CD4-positive, alpha-beta T cell treated with Interleukin-17A for 4 hours (primary cell): ENCODE data around the gene ATXN10.

Experiments used
- DNase-seq: peaks from one replicate; pipeline ENCODE4 v3.0.0-alpha.2; 2020; ENCODE audit warnings: mixed read lengths

The ATXN10 gene

DNA sequence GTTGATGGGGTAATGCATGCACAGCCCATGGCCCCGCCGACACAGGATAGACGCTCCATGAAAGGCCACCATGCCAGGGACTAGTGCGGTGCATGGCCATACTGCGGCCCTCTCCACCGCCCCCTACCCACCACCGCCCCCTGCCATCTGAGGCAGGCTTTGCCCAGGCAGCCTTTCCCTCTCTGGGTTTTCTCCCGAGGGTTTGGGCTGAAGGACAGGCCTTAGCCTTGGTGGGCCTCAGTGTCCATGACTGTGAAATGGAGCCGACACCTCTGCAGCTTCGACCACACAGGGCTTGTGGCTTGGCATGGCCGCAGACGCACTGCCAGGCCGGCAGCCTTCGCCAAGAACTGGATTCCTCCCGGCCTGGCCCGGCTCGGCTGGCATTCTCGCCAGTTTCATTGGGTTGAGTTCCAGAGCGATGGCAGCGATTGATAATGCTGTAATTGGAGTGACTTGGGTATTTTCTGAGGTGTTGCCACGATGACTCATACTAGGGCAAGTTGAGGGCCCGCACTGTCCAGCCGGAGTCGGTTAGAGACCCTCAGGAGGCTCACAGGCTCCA lies 194.0 kb downstream of the ATXN10 start:
- no peak for DNase-seq

DNA sequence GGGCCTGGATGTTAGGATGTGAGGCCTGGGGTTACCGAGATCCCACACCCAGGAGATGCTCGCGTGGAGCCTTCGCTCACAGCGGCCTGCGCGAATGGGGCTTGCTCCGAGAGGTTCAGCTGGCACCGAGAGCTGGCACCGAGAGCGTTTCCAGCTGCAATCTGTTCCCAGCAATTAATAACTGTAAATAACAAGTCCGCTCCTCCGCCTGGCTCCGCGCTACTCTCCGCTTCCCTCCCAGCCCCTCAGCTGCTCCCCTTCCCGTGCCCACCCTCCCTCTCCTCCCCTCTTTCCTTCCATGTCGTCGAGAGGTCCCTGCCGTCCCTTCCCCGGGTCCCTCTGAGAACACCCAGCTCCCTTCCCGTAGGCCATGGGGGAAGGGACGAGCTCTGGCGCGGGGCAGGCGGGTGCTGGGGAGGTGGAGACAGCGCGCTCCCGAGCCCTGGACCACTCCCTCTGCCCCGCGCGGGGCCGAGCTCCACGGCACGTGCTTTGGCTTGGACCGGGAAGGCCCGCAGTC lies 194.6 kb downstream of the ATXN10 start:
- no peak for DNase-seq

DNA sequence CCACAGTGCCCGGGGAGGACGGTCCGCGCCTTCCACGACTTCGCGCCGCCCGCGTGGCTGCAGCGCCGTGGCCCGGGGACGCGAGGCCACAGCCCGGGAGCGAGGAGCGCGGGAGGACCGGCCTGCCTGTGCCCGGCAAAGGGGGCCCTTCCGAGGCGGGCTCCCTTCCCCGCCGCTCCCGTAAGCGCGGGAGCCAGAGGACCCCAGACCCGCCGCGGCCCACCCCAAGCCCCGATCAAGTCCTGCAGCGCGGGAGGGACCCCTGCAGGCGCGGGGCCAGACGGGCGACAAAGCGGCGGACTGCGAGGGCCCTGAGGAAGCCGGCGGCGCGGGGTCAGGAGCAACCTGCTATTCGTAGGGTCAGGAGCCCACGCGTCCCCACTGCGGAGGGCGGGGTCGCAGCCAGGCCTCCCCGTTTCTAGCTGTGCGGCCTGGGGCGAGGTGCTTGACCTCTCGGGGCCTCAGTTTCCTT lies 195.0 kb downstream of the ATXN10 start:
- no peak for DNase-seq

DNA sequence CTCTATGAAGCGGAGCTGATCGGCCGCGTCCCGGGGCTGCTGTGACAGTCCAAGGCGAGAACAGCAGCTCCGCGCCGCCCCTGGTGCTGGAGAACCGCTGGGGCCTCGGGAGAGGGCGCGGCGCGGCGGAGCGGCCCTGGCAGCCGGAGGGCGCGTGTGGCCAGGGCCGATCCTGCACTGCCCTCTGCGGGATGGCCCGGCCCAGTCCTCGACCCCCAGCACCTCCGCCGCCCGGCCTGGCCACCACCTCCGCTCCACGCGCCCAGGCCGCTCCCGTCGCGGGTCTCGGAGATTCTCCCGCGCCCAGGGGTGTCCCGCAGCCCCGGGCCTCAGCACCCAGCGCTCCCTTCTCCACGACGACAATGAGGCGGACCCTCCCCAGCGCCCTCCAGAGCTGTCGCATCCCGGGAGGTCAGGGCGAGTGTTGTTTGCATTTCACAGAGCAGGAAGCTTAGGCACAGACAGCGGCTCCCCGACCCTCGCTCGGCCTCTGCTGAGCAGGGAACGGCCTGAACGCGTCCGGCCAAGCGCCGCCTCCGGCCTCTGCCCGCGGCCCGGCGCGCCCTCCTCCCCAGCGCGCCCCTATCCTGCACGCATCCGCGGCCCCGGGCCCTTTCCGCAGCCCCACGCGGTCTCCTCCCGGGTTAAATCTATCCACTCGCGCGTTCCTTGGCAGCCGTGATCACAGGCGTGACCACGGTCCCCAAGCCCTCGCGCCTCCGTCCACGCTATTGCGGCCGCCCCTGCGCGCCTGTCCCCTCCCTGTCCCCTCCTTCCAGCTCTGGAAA lies 195.7 kb downstream of the ATXN10 start:
- DNase-seq, result no peak

DNA sequence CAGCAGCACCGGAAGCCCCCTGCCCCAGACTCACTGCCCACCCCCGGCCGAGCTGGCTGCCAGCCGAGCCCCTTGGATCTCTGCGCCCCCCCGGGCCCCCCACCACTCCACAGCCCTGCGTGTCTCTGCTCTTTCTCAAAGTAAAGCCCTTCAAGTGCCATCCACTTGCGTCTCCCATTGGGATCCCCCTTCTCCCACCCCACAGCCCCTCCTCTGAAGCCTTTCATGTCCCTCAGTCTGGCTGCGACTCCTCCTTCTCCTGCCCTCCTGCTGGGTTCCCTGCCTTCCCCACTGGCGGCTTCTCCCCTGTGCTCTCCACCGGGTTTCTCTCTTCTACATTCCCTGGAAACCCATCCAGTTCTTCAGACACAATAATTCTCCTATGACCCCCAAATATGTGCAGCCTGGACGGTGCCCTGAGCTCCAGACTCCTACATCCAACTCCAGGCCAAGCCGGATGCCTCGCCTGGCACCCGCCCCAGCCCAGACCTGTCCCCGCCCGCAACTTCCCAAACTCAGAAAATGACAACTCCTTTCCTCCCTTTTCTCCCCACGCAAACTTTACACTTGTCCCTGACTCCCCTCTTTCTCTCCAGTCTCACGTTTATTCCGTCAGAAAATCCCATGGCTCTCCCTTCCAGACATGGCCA lies 196.4 kb downstream of the ATXN10 start:
- DNase-seq, result no peak

DNA sequence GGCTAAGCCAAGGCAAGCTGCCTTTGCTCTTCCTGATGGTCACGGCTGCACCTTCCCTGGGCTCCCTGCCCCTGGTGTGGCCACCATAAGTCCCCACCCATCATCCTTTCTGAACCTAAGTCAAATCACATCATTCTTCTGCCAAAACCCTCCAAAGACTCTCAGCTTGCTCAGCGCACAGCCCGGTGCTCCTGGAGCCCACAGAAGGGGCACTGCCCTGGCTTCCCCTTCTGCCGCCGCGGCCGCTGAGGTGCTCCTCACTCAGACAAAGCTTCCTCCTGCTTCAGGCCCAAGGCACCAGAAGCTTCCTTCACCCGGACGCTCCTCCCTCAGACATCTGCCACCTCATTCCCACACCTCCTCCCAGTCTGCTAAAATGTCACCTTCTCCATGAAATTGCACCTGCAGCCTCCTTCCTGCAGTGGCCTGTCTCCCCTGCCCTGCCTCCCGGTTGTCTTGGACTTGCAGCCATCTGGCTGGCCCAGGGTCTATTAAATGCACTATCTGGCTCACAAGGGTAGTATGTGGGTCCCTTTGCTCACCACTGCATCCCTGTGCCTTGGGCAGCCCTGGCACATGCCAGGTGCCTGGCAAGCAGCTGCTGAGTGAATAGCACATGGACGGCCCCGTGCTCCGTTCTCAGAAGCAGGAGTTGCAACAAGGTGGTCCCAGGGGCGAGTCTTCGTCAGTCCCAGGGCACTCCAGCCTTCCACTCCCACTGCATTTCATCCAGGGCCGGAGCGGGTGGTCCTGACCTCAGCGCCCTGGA lies 197.1 kb downstream of the ATXN10 start:
- DNase-seq, result no peak

DNA sequence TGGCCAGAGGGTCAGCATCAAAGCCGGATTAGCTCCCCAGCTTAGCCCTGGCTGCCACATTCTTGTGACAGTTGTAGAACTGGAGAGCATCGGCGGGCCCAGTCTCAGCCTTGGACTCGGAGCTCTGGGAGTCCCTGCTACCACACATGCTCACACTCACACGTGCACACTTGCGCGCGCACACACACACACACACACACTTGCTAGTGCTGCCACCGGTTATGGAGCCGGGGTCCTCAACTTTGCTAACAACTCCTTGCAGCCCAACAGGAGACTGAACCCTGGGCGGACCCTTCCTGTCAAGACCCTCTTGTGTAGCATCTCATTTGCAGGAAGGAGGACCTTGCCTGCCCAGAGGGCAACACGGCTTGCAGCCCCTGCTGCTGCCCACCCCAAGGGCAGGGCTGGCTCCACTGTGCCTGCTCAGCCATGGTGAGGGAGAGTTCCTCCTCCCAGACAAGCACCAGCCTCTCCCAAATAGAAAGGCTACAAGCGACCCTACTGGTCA lies 197.8 kb downstream of the ATXN10 start:
- no peak for DNase-seq

DNA sequence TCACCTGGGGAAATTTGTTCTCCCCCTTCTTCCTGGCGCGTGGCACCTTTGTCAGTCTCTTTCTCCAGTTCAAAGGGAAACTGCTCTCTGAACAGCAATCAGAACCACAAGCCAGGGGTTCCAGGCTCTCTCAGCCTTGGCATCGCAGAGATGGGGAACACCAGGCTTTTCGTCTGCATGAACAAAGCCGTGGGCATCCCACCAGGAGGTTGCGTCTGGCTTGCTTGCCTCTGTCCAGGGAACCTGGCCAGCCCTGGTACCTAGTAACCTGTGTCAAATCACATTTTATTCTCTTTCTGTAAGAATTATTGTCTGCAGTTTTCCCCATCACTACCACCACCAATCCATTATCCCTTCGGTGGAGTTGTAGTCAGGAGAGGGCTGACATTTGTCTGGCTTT lies 198.4 kb downstream of the ATXN10 start:
- DNase-seq, result no peak

DNA sequence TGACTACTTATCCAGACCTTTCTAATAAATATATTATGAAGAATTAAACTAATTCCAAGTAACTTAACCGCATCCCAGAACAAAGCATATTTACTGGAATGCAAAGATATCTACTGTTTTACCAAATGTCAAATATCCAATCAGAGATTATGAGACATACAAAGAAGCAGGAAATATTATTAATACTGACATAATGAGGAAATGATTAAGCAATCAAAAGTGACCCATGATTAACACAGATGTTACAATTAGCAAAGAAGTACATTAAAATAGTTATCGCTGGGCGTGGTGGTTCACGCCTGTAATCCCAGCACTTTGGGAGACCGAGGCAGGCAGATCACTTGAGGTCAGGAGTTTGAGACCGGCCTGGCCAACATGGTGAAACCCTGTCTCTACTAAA lies 200.1 kb downstream of the ATXN10 start:
- no peak for DNase-seq

DNA sequence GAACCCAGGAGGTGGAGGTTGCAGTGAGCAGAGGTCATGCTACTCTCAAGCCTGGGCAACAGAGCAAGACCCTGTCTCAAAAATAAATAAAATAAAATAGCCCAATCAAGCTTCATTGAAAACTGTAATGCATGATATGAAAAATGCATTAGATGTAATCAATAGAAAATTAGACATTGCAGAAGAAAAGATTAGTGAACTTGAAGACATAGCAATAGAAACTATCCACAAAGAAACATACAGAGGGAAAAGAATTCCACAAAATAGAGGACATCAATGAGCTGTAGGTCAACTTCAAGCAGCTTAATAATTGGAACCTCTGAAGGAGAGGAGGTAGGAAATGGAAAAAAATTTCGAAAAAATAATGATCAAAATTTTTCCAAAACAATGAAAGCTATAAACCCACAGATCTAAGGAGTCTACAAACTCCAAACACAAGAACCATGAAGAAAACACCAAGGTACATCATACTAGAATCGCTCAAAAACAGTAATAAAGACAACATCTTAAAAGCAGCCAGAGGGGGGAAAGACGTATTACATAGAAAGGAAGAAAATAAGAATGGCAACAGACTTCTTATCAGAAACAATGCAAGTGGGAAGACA lies 201.1 kb downstream of the ATXN10 start:
- no peak for DNase-seq

DNA sequence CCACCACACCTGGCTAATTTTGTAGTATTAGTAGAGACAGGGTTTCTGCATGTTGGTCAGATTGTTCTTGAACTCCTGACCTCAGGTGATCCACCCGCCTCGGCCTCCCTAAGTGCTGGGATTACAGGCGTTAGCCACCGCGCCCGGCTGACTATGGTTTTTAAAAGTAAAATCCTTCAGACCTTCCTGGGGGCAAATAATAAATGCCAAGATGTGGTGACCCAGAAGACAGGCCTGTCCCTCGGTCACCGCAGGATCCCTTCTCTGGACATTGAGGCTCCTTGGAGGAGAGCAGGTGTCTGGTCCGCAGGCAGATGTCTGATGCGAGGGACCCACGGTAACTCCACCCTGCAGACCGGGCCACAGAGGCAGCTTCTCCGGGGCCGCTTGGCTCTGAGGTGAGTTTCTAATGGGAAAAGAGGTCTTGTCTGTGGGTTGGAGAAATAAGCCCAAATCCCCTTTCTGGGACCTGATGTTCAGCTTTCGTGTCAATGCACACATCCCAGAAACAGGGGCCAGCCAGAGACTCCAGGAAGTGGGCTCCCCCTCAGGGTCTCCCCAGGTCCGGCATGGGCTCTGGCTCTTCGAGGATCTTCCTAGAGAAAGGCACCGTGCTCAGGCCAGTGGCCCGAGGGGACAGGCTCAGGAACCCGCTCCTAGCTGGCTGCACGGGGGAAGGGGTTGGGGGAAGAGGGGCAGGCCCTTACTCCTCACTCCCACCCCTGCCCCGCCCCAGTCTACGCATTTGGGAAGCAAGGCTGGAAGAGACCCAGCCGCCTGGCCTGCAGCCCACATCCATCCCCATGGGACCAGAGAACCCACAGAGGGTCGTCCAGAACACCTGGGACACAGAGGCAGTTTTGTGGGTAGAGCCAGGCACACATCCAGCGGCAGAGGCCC lies 204.8 kb downstream of the ATXN10 start:
- DNase-seq, result no peak

DNA sequence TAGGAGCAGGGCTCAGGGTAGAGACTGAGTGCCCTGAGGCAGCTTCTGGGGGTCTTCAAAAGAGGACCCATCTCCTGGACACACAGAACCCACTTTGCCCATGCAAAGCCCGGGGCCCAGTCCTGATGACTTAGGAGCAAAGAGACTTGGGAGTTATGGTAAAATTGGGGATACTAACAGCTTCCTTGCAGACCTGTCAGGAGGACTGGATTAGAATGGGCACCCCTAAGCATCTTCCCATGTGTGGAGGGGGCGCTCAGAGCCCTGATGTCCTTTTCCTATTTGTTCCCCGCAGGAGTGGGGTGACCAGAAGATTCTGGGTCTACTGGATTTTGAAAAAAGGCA lies 205.4 kb downstream of the ATXN10 start:
- no peak for DNase-seq

DNA sequence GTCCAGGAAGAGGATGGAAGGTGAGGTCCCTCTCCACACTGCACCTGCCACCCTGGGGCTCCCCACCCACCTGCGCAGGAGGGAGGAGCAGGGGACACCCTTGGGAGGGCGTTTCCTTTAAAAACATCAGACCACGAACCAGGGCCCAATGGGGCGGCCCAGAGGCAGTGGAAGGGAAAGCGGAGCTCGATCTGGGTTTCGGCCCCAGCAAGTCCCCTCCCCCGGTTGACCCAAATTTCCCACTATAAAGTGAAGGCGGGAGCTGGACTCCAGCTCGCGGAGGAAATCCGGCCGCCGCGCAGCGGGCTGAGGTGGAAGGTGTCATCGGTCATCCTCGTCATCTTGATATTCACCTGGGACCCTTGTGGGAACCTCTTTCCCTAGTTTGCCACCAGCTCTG lies 206.0 kb downstream of the ATXN10 start:
- no peak for DNase-seq

DNA sequence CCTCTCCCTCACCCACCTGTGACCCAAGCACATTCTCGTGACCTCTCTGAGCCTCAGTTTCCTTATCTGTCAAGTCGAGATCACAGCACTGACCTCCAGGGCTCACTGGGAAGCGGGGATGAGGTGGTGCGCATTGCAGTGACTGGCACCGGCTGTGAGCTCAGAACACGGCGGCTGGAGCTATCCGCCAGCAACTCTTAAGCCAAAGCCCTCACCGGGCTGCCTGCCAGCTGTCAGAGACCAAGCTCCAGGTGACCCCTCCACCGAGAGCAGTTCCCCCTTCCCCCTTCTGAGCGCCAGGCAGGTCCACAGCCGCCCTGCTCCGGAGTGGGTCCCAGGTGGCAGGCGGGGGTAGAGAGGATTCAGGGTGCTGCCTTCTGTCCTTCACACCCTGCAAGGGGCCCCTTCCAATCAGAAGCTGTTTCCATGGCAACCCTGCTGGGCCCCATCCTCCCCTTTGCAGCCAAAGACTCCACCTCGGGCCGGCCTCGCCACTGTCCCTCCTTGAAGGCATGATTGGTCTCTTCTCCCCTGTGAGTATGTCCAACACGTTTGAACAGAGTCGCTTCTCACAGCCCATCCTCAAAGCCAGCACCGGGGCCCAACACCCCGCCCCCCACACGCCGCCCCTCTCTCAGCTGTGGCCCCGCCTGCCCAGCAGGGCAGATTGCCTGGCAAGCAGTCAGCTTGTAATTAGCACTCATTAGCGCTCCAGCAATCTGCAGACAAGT lies 206.6 kb downstream of the ATXN10 start:
- no peak for DNase-seq

DNA sequence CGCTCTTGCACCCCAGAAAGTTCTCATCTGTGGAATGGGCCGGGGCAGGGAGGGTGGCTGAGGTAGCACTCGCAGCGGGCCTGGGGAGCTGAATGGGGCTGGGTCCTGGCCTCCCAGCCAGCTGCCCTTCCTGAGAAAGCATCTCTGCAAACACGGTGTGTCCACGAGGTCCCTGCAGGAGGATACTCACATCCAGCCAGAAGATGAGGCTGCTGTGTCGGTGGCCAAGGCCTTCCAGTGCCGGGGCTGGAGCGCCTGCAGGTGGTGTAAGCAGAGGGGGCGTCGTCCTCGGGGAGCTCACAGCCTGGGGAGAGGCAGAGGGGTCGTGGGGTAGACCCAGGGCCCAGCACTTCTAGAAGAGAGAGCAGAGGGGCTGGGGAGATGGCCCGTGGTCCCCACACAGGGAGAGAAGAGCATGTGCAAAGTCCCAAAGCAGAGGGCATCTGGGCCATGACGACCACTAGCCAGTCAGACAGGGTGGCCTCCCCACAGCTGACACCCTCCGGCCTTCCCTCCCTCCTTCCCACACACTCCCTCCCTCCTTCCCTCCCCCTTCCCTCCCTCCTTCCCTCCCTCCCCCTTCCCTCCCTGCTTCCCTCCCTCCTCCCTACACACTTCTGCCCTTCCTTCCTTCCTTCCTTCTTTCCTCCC lies 207.4 kb downstream of the ATXN10 start:
- DNase-seq, result no peak

DNA sequence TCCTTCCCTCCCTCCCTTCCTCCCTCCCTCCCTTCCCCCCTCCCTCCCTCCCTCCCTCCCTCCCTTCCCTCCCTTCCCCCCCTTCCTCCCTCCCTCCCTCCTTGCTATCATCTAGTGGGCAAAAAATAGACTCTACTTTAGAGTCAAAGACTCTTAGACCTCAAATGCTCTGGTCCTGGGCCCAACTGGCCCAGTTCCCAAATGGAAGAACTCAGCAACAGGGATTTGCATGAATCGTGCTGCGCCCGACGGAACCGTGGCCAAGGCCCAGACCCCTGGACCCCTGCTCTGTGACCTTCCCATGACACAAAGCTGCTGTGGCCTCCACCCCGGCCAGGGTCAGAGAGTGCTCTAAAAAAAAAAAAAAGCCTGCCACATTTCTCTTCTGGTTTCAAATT lies 207.9 kb downstream of the ATXN10 start:
- no peak for DNase-seq

DNA sequence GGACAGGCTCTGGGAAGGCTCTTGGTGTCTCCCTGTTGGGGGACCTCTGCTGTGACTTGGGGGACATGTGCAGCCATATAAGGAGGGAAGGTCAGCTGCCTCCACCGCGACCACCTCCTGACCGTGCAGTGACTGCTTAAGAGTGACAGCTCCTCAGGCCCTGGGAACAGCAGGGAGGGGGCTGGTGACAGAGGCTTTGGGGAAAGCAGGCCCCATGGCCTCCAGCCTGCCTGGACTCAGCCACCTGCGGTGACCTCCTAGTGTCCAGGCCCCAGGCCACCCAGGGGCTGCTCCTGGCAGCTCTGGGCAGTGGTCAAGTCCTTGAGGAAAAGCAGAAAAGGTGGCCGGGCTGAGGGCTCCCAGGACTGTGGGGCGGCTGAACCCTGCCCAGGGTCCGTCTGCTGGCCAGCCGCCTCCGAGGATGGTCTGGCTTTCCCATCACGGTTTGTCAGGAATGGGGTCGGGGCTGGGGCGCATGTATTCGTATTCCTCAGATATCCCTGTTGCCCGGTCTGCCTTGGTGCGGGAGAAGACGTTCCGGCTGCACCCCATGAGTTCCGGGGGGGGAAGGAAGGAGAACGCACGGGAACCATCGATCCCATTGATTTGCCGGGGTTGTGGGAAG lies 208.6 kb downstream of the ATXN10 start:
- no peak for DNase-seq

DNA sequence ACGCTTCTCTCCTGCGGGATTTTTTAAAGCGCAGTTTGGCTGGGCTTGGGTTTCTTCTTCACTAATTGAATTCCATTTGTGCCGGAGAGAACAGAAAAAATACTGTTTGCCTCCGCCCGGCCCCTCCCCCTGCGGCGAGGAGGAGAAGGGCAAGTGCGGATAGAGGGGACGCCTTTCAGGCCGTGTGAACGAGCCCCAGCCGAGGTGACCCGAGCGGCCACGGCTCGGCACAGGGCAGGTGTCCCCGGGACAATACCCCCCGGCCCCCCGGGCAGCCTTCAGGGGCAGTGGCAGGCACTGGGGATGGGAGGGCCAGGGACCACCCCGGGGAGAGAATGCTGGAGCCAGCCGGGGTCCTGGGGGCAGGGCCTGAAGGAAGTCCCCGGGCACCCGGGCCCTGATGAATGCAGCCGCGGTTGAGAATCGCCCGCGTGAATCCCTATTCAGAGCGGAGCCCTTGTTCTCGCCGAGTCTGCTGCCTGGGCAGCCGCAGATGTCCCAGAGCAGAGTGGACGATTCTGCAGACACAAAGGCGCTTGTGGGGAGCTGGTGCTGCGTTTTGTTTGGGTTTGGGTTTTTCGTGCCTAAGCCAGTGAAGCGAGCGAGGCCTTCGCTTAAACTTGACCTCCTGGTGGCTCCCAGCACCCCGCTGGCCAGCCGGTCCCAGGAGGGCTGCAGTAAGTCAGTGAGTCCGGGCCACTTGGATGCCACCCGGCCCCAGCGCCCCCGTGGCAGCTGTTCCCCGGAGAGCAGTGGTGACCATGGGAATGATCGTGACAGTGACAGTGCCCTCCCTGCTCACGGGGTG lies 209.3 kb downstream of the ATXN10 start:
- DNase-seq, result no peak

DNA sequence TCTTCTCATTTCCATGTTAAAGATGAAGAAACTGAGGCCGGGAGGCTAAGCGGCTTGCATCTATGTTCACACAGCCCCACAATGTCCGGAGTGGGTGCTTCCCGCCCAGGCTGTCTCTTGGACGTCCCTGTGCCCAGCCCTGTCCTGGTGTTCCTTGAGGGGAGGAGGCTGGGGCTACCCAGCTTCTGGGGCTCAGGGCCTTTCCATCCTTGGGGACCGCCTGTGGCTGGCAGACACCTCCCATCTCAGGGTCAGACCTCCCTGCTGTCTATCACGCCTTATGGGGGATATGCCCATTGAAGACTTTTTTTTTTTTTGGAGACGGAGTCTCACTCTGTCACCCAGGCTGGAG lies 209.9 kb downstream of the ATXN10 start:
- DNase-seq, result no peak
